Skeletal muscle tissue (tissue), 4 donors: ENCODE measurements around the gene ITGAV. TPM values are rescaled to one million over a fixed set of nuclear protein-coding genes. Genes with fewer than 3 reads are reported as not detected.
A peak's percentile ranks its signal among the peaks of the same experiment; 100 is the strongest.

Experiments used
- H3K27ac ChIP-seq: one replicate; pipeline ENCODE4 v1.7.0; 2013; ENCODE audit warnings: mild to moderate bottlenecking, low read depth, low read length, inconsistent platforms
- H3K27me3 ChIP-seq, 3 donors: one replicate each; pipeline ENCODE4 v1.7.0; 2013; ENCODE audit warnings: low read length in 3 of 3; ENCODE audit not compliant: control insufficient read depth in 3 of 3, insufficient read depth in 3 of 3
- H3K36me3 ChIP-seq, 3 donors: one replicate each; pipeline ENCODE4 v1.7.0; 2013; ENCODE audit warnings: low read length in 3 of 3; ENCODE audit not compliant: control insufficient read depth in 3 of 3, insufficient read depth in 3 of 3
- H3K4me1 ChIP-seq, 3 donors: one replicate each; pipeline ENCODE4 v1.7.0; 2013; ENCODE audit warnings: low read length in 3 of 3, mild to moderate bottlenecking in 3 of 3; ENCODE audit not compliant: control insufficient read depth in 3 of 3, insufficient read depth in 3 of 3
- H3K4me3 ChIP-seq, 3 donors: one replicate each; pipeline ENCODE4 v1.7.0; 2013; ENCODE audit warnings: low read length in 3 of 3
- H3K9ac ChIP-seq, 3 donors: one replicate each; pipeline ENCODE4 v1.7.0; 2013; ENCODE audit warnings: low read length in 3 of 3, mild to moderate bottlenecking in 3 of 3, moderate library complexity in 2 of 3, low read depth in 1 of 3
- H3K9me3 ChIP-seq, 3 donors: one replicate each; pipeline ENCODE4 v1.7.0; 2013; ENCODE audit warnings: low read length in 3 of 3; ENCODE audit not compliant: control insufficient read depth in 3 of 3
- total RNA-seq: library from RNA; depleted of rRNA; stranded (reverse); fragments of >200 nt; gene quantifications from one replicate; pipeline ENCODE4 v1.2.3, GENCODE V29; 2014
- donor health status: Osteomylitis.

The ITGAV gene
- total RNA-seq, 1 donor from 2014 or later = 62.1 TPM

- Histone ChIP-seq H3K27ac (no peak overlapping the region), H3K4me3 (no peak overlapping the region), H3K4me1 (peaks cover 3 to 4% (median 4%) of the 10 kb centered on the region in 3 donors), H3K27me3 (peaks cover 0 to 2% (median 0%) of the 10 kb centered on the region in 3 donors), H3K9ac (no peak overlapping the region), H3K9me3 (peaks cover 0 to 3% (median 3%) of the 10 kb centered on the region in 3 donors), H3K36me3 (no peaks in the 10 kb centered on the region)
Measured at GRCh38 chr2:186688813-186689212, 99.0 kb downstream of the ITGAV start.

- no peaks in the 10 kb centered on the region for H3K36me3 ChIP-seq
- H3K4me1 ChIP-seq = peaks cover 4 to 9% (median 5%) of the 10 kb centered on the region in 3 donors
- H3K27ac ChIP-seq = no peak overlapping the region
- H3K9ac ChIP-seq = no peak overlapping the region
- peaks cover 0 to 3% (median 3%) of the 10 kb centered on the region in 3 donors for H3K9me3 ChIP-seq
- peaks cover 0 to 2% (median 0%) of the 10 kb centered on the region in 3 donors for H3K27me3 ChIP-seq
- H3K4me3 ChIP-seq = no peak overlapping the region
Measured at GRCh38 chr2:186690786-186691185, 100.9 kb downstream of the ITGAV start.

- Histone ChIP-seq H3K27ac (no peak overlapping the region), H3K9ac (no peak overlapping the region), H3K27me3 (peaks cover 0 to 2% (median 0%) of the 10 kb centered on the region in 3 donors), H3K36me3 (no peaks in the 10 kb centered on the region), H3K4me1 (peaks cover 4 to 9% (median 5%) of the 10 kb centered on the region in 3 donors), H3K4me3 (no peak overlapping the region), H3K9me3 (peaks cover 0 to 3% (median 3%) of the 10 kb centered on the region in 3 donors)
Measured at GRCh38 chr2:186691231-186691630, 101.4 kb downstream of the ITGAV start.

GRCh38 chr2:186691900-186692299, 102.0 kb downstream of the ITGAV start:
- Histone ChIP-seq H3K9me3 (peaks cover 0 to 3% (median 3%) of the 10 kb centered on the region in 3 donors), H3K36me3 (no peaks in the 10 kb centered on the region), H3K27me3 (peaks cover 0 to 2% (median 0%) of the 10 kb centered on the region in 3 donors), H3K4me3 (no peak overlapping the region), H3K27ac (no peak overlapping the region), H3K9ac (no peak overlapping the region), H3K4me1 (peaks cover 4 to 9% (median 5%) of the 10 kb centered on the region in 3 donors)

- no peaks in the 10 kb centered on the region for H3K36me3 ChIP-seq
- no peaks in the 10 kb centered on the region for H3K9me3 ChIP-seq
- peak overlapping the region; percentile 65 to 69 (median 66) for H3K9ac ChIP-seq
- H3K4me3 ChIP-seq = peak overlapping the region; percentile 76 to 81 (median 77)
- peaks cover 4 to 9% (median 5%) of the 10 kb centered on the region in 3 donors for H3K4me1 ChIP-seq
- no peak overlapping the region for H3K27ac ChIP-seq
- H3K27me3 ChIP-seq = peaks cover 0 to 2% (median 0%) of the 10 kb centered on the region in 3 donors
Measured at GRCh38 chr2:186693446-186693832, 103.6 kb downstream of the ITGAV start.

- no peaks in the 10 kb centered on the region for H3K36me3 ChIP-seq
- peak overlapping the region in 2 of 3 donors; percentile 4 to 81 for H3K4me3 ChIP-seq
- H3K27ac ChIP-seq = no peak overlapping the region
- H3K9me3 ChIP-seq = no peaks in the 10 kb centered on the region
- peaks cover 0 to 2% (median 0%) of the 10 kb centered on the region in 3 donors for H3K27me3 ChIP-seq
- H3K4me1 ChIP-seq = peaks cover 4 to 9% (median 5%) of the 10 kb centered on the region in 3 donors
- peak overlapping the region in 1 of 3 donors; percentile 25 for H3K9ac ChIP-seq
Measured at GRCh38 chr2:186695081-186695756, 105.4 kb downstream of the ITGAV start.

GRCh38 chr2:186696290-186696689, 106.4 kb downstream of the ITGAV start:
- Histone ChIP-seq H3K36me3 (no peaks in the 10 kb centered on the region), H3K27ac (no peak overlapping the region), H3K27me3 (peaks cover 0 to 2% (median 0%) of the 10 kb centered on the region in 3 donors), H3K9ac (no peak overlapping the region), H3K4me1 (peaks cover 4 to 9% (median 5%) of the 10 kb centered on the region in 3 donors), H3K4me3 (no peak overlapping the region), H3K9me3 (no peaks in the 10 kb centered on the region)

GRCh38 chr2:186696804-186697203, 106.9 kb downstream of the ITGAV start:
- no peaks in the 10 kb centered on the region for H3K27me3 ChIP-seq
- H3K9ac ChIP-seq = no peak overlapping the region
- no peak overlapping the region for H3K27ac ChIP-seq
- no peaks in the 10 kb centered on the region for H3K9me3 ChIP-seq
- no peaks in the 10 kb centered on the region for H3K36me3 ChIP-seq
- H3K4me3 ChIP-seq = no peak overlapping the region
- peaks cover 4 to 9% (median 5%) of the 10 kb centered on the region in 3 donors for H3K4me1 ChIP-seq

- Histone ChIP-seq H3K9ac (no peak overlapping the region), H3K9me3 (no peaks in the 10 kb centered on the region), H3K4me3 (no peak overlapping the region), H3K27ac (no peak overlapping the region), H3K27me3 (no peaks in the 10 kb centered on the region), H3K4me1 (peaks cover 4 to 9% (median 5%) of the 10 kb centered on the region in 3 donors), H3K36me3 (no peaks in the 10 kb centered on the region)
Measured at GRCh38 chr2:186697536-186697935, 107.7 kb downstream of the ITGAV start.

- H3K27me3 ChIP-seq = no peaks in the 10 kb centered on the region
- H3K36me3 ChIP-seq = no peaks in the 10 kb centered on the region
- no peak overlapping the region for H3K27ac ChIP-seq
- no peaks in the 10 kb centered on the region for H3K4me1 ChIP-seq
- no peaks in the 10 kb centered on the region for H3K9me3 ChIP-seq
- no peak overlapping the region for H3K9ac ChIP-seq
- H3K4me3 ChIP-seq = no peak overlapping the region
Measured at GRCh38 chr2:186699742-186700141, 109.9 kb downstream of the ITGAV start.
